Fibroblast of upper back skin (primary cell): ENCODE data around the gene SYS1.
"Not testable (repeated sequence)": the region's sequence is repeated elsewhere in the genome, so short reads cannot be mapped to it uniquely, and the experiment has no call there.

ENCODE experiments used
- DNase-seq: peaks from one replicate; pipeline ENCODE4 v3.0.0-alpha.2; 2013

Gene SYS1

GRCh38 chr20:45340236-45340847 is 22.6 kb upstream of the SYS1 start:
- DNase-seq = no peak

GRCh38 chr20:45340951-45341350 is 22.0 kb upstream of the SYS1 start:
- no peak for DNase-seq

GRCh38 chr20:45341579-45341938 is 21.4 kb upstream of the SYS1 start:
- DNase-seq = no peak

GRCh38 chr20:45341939-45342854 is 20.8 kb upstream of the SYS1 start:
- no peak for DNase-seq

GRCh38 chr20:45342855-45343531 is 20.0 kb upstream of the SYS1 start:
- no peak for DNase-seq

GRCh38 chr20:45343532-45344167 is 19.3 kb upstream of the SYS1 start:
- DNase-seq = no peak

- DNase-seq = peak; percentile 90
Measured at GRCh38 chr20:45344168-45344860, 18.6 kb upstream of the SYS1 start.

- no peak for DNase-seq
Measured at GRCh38 chr20:45345104-45345936, 17.6 kb upstream of the SYS1 start.

GRCh38 chr20:45346291-45346718 is 16.7 kb upstream of the SYS1 start:
- DNase-seq = no peak

GRCh38 chr20:45346851-45347250 is 16.1 kb upstream of the SYS1 start:
- no peak for DNase-seq

GRCh38 chr20:45347297-45347935 is 15.5 kb upstream of the SYS1 start:
- DNase-seq = no peak

GRCh38 chr20:45347936-45348778 is 14.8 kb upstream of the SYS1 start, which contains the start of gene SDC4:
SDC4 (minus strand) TSS chr20:45348424; CDS start chr20:45348384, 40 bp downstream.
- peak; percentile 53 for DNase-seq

- no peak for DNase-seq
Measured at GRCh38 chr20:45350217-45350616, 12.7 kb upstream of the SYS1 start.

GRCh38 chr20:45350795-45351194 is 12.2 kb upstream of the SYS1 start:
- not testable (repeated sequence) for DNase-seq

GRCh38 chr20:45352729-45353128 is 10.2 kb upstream of the SYS1 start:
- no peak for DNase-seq

- DNase-seq = no peak
Measured at GRCh38 chr20:45353746-45354145, 9.2 kb upstream of the SYS1 start.

- DNase-seq = peak; percentile 67
Measured at GRCh38 chr20:45354423-45355208, 8.3 kb upstream of the SYS1 start.

GRCh38 chr20:45355209-45356084 is 7.5 kb upstream of the SYS1 start:
- peak; percentile 67 for DNase-seq
